Measurements from ENCODE around the gene ZCCHC24. TPM values are rescaled to one million over a fixed set of nuclear protein-coding genes. Genes with fewer than 3 reads are reported as not detected.

The ZCCHC24 gene
- total RNA-seq, 2 experiments from 2014 or later, result 0.53 to 0.75 TPM

DNA sequence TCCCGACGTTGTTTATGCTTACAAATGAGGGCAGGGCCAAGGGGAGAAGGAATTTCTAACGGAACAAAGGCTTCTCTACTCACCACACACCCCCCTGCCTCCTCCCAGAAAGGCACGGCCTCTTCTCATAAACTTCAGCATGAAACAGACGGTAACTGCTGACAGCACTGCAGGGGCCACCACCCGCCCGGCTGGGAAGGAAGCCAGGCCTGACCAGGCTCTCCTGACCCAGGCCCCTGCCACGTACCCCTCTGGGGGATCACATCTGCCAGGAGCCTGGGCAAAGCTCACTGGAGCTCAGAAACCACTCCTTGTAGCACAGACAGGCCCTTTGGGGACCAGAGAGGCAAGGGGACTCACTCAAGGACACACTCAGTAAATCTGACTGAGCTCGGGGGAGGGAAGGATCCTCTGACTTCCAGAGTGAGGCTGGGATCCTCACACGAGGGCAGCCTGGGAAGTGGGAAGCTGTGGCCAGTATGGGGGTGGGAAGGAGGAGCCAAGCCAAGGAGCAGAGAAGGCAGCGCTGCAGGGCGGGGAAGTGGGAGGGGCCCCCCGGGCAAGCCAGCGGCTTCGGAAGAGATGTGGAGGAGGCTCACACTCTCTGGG lies 46.1 kb downstream of the ZCCHC24 start:
- Mint-ChIP-seq H3K27ac (no peak overlapping the region), H3K27me3 (no peaks in the 10 kb centered on the region), H3K4me1 (peaks cover 4% of the 10 kb centered on the region), H3K36me3 (ENCODE audit: low read depth) (no peaks in the 10 kb centered on the region), H3K9me3 (ENCODE audit: low read depth) (no peaks in the 10 kb centered on the region), H3K4me3 (no peak overlapping the region)
- CTCF ChIA-PET, result interaction anchor here (1.3 to 1.6 kb wide), 2 partner anchors 13 to 82 kb away, joined by 5 to 6 read pairs; no protein-coding TSS in a partner anchor
- ATAC-seq (no peak), DNase-seq (no peak)
- POLR2A ChIA-PET, result no interaction called here
- intact Hi-C loops (cut with DNase I, micrococcal nuclease), result no loop called here

DNA sequence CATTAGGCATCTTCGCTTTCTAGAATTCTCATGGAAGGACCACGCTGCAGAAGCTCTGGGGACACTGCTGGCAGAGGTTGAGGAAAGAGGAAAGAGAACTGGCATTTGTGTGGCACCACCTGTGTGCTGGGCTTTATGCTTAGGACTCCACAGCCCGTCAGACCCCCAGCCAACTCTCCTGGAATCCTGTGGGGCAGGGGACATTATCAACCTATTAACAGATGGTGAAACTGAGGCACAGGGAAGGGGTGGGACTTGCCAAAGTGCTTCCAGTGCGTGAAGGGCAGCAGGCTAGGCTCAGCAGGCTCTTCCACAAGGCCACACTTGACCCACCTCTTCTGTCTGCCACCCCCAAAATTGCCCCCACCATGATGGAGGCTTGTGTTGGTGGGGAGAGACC lies 46.8 kb downstream of the ZCCHC24 start:
- H3K4me3 Mint-ChIP-seq, result no peak overlapping the region
- peaks cover 4% of the 10 kb centered on the region for H3K4me1 Mint-ChIP-seq
- no peaks in the 10 kb centered on the region for H3K36me3 Mint-ChIP-seq (ENCODE audit: low read depth)
- DNase-seq, result no peak
- intact Hi-C loops (cut with DNase I, micrococcal nuclease), result no loop called here
- no peak for ATAC-seq
- POLR2A ChIA-PET, result no interaction called here
- H3K9me3 Mint-ChIP-seq (ENCODE audit: low read depth), result no peaks in the 10 kb centered on the region
- no peaks in the 10 kb centered on the region for H3K27me3 Mint-ChIP-seq
- no peak overlapping the region for H3K27ac Mint-ChIP-seq
- CTCF ChIA-PET, result interaction anchor here (1.0 to 1.3 kb wide), 2 partner anchors 14 to 24 kb away, joined by 4 to 5 read pairs; no protein-coding TSS in a partner anchor

DNA sequence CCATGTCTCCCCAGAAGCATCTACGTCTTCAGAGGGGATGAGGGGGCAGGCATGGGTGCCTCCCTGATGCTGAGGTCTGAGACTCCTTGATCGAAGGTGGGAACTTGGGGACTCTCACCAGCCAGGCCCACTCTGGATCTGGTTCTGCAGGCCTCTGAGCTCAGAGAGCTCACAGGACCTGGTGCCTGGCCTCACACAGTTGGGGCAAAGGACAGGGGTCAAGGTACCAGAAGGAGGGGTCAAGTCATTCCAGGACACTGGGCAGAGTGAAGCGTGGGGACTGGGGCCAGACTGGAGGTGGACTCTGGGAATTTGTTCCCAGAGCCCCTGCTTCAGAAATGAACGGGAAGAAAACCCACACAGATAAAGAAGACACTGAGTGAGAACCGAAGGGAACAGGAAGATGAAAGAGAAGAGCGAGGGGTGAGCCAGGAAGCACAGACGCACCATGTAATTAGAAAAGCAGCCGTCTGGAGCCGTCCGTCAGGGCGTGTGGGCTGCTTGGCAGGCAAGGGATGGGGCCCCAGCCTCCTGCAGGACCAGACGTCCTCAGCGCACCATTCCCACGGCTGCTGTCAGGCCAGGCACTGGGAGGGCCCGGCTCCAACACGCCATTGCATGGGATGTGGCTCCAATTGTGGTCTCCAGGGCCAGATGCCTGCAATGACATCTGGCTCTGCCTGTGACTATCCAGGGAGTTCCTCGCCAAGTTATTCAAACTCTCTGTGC lies 47.7 kb downstream of the ZCCHC24 start:
- intact Hi-C loops (cut with DNase I, micrococcal nuclease), result no loop called here
- ATAC-seq (no peak), DNase-seq (no peak)
- Mint-ChIP-seq H3K36me3 (ENCODE audit: low read depth) (no peaks in the 10 kb centered on the region), H3K4me3 (no peak overlapping the region), H3K27ac (no peak overlapping the region), H3K27me3 (no peaks in the 10 kb centered on the region), H3K4me1 (peaks cover 4% of the 10 kb centered on the region), H3K9me3 (ENCODE audit: low read depth) (no peaks in the 10 kb centered on the region)
- POLR2A ChIA-PET, result no interaction called here
- CTCF ChIA-PET, result interaction anchor here (1.0 kb wide), 2 partner anchors 10 to 23 kb away, joined by 3 to 4 read pairs; no protein-coding TSS in a partner anchor

DNA sequence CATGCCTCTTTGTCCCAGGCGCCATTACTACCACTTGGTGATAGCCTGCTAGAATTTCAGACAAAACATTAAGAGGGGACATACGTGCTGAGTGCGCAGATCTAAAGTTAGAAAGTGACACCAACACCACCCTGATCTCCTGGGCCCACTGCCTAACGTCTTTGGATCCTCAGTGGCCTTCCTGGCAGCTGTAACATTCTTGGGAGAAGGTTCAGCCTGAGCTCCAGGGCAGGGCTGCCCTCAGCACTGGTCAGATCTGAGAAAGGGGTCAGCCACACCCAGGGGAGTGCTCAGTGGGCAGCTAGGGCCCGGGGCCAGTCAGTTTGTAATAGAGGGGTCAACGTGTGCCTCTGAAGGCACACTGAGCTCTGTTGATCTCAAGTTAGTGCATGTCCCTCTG lies 48.4 kb downstream of the ZCCHC24 start:
- Mint-ChIP-seq H3K4me1 (peaks cover 4% of the 10 kb centered on the region), H3K27me3 (no peaks in the 10 kb centered on the region), H3K9me3 (ENCODE audit: low read depth) (no peaks in the 10 kb centered on the region), H3K36me3 (ENCODE audit: low read depth) (no peaks in the 10 kb centered on the region), H3K4me3 (no peak overlapping the region), H3K27ac (no peak overlapping the region)
- POLR2A ChIA-PET, result no interaction called here
- DNase-seq (no peak), ATAC-seq (no peak)
- CTCF ChIA-PET, result interaction anchor here (0.5 to 1.1 kb wide), 5 partner anchors 10 to 209 kb away, joined by 3 to 4 read pairs (median 3); no protein-coding TSS in a partner anchor
- intact Hi-C loops (cut with DNase I, micrococcal nuclease), result no loop called here

DNA sequence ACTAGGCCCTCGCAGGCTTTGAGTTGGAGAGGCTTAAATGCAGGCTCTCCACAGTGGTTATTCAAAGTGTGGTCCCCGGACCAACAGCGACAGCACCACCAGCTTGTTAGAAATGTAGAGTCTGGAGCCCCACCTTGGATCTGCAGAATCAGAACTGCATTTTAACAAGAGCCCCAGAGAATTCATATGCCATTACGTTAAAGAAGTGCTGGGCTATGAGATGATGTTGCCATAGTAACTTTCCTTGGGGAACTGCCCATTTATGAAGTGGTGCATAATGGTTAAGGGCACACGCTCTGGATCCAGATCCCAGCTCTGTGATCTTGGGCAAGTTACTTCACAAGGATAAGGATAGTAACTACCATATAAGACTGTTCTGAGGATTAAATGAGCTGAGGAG lies 48.9 kb downstream of the ZCCHC24 start:
- intact Hi-C loops (cut with DNase I, micrococcal nuclease), result no loop called here
- H3K27me3 Mint-ChIP-seq, result no peaks in the 10 kb centered on the region
- ChIA-PET CTCF (interaction anchor here (0.5 to 1.1 kb wide), 5 partner anchors 9 to 209 kb away, joined by 3 to 4 read pairs (median 3); no protein-coding TSS in a partner anchor), POLR2A (no interaction called here)
- ATAC-seq, result no peak
- H3K27ac Mint-ChIP-seq, result no peak overlapping the region
- no peak for DNase-seq
- H3K9me3 Mint-ChIP-seq (ENCODE audit: low read depth), result no peaks in the 10 kb centered on the region
- H3K4me3 Mint-ChIP-seq, result no peak overlapping the region
- no peaks in the 10 kb centered on the region for H3K36me3 Mint-ChIP-seq (ENCODE audit: low read depth)
- H3K4me1 Mint-ChIP-seq, result peaks cover 4% of the 10 kb centered on the region

DNA sequence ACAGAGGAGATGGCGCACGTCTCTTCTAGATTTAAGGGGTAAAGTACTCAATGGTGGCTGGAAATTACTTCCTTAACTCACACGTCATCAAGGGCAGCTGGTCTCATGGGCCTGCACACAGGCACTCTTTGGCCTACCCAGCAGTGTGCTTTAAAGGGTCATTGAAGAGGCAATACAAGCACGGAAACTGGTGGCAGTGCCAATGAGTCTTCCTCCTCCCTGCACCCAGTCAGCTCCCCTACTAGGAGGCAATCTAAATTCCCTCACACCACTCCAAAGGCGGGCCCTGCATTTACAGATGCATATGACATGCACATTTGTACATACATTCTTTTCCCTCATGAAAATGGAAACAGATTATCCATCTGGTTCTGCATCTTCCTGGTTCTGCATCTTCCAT lies 50.8 kb downstream of the ZCCHC24 start:
- Mint-ChIP-seq H3K27me3 (no peaks in the 10 kb centered on the region), H3K4me3 (no peak overlapping the region), H3K36me3 (ENCODE audit: low read depth) (no peaks in the 10 kb centered on the region), H3K9me3 (ENCODE audit: low read depth) (no peaks in the 10 kb centered on the region), H3K27ac (no peak overlapping the region), H3K4me1 (peaks cover 3% of the 10 kb centered on the region)
- ATAC-seq, result no peak
- no peak for DNase-seq
- CTCF ChIA-PET, result interaction anchor here (0.6 to 2.1 kb wide), 2 partner anchors 20 to 750 kb away, joined by 3 to 5 read pairs; no protein-coding TSS in a partner anchor
- POLR2A ChIA-PET, result no interaction called here
- intact Hi-C loops (cut with DNase I, micrococcal nuclease), result no loop called here

DNA sequence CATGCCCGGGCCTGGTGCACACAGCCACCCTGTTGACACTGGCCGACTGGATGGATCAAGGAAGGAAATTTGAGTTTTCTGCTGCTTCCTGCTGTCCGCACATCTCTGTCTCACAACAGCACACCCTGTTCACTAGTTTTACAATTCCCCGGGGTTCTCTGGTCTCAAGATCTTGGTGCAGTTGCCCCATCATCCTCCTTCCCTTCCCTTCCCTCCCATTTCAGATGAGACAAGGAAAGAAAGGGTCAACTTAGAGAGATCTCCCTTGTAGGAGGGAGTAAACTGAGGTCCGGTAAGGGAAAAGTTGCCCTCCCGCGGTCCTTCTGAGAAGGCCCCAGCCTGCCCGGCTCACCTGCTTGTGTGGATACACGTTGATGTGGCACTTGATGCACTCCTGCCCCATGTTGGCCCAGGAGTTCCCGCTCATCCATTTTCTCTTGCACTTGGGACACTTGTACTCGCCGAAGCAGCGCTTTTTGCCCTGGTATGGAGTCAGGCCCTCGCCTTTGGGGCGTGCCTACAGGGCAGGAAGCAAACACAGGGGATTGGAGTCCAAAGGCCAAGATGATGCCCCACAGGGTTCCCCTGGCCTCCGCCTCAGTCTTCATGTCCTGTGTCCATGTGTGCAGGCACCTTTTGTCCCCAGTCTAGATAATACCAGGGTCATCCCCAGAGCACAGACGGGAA lies 51.4 kb downstream of the ZCCHC24 start:
- ATAC-seq (no peak), DNase-seq (no peak)
- CTCF ChIA-PET, result interaction anchor here (0.5 to 2.1 kb wide), 2 partner anchors 19 to 64 kb away, joined by 3 to 5 read pairs; no protein-coding TSS in a partner anchor
- Mint-ChIP-seq H3K36me3 (ENCODE audit: low read depth) (no peaks in the 10 kb centered on the region), H3K4me3 (no peak overlapping the region), H3K27me3 (no peaks in the 10 kb centered on the region), H3K9me3 (ENCODE audit: low read depth) (no peaks in the 10 kb centered on the region), H3K4me1 (no peaks in the 10 kb centered on the region), H3K27ac (no peak overlapping the region)
- POLR2A ChIA-PET, result no interaction called here
- intact Hi-C loops (cut with DNase I, micrococcal nuclease), result no loop called here

DNA sequence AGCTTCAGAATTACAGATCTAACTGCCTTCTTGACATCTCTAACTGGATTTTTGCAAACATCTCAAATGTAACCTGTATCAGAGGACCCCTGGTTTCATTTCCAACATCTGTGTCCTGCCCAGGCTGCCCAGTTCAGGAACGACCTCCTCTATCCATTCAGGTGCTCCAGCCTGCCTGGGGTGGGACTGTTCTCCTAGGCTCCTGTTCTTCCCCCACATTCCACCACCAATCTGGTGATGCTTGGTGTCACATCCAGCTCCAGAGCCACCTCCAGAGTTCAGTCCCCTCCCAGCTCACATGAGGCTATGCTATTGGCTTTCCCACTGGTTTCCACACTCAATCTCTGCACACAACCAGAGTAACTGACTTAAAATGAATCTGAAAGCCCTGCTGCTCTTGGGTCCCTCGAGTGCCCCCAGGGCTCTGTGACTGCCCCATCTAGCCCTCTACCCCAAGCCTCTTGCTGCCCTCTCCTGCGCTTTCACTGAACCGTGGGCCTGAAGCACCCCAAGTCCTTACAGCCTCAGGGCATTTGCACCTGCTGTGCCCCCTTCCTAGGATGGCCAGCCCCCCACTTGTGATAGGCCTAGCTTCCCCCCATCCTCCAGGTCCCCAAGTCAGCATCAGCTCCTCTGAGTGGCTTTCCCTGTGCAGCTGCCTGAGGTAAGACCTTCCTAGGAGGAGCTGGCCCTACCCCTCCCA lies 52.1 kb downstream of the ZCCHC24 start:
- H3K27me3 Mint-ChIP-seq, result no peaks in the 10 kb centered on the region
- ChIA-PET POLR2A (no interaction called here), CTCF (interaction anchor here (0.5 kb wide), 1 partner anchor 65 kb away, joined by 3 read pairs; no protein-coding TSS in a partner anchor)
- H3K36me3 Mint-ChIP-seq (ENCODE audit: low read depth), result no peaks in the 10 kb centered on the region
- no peaks in the 10 kb centered on the region for H3K4me1 Mint-ChIP-seq
- no peak overlapping the region for H3K27ac Mint-ChIP-seq
- ATAC-seq (no peak), DNase-seq (no peak)
- no peak overlapping the region for H3K4me3 Mint-ChIP-seq
- intact Hi-C loops (cut with DNase I, micrococcal nuclease), result no loop called here
- no peaks in the 10 kb centered on the region for H3K9me3 Mint-ChIP-seq (ENCODE audit: low read depth)

DNA sequence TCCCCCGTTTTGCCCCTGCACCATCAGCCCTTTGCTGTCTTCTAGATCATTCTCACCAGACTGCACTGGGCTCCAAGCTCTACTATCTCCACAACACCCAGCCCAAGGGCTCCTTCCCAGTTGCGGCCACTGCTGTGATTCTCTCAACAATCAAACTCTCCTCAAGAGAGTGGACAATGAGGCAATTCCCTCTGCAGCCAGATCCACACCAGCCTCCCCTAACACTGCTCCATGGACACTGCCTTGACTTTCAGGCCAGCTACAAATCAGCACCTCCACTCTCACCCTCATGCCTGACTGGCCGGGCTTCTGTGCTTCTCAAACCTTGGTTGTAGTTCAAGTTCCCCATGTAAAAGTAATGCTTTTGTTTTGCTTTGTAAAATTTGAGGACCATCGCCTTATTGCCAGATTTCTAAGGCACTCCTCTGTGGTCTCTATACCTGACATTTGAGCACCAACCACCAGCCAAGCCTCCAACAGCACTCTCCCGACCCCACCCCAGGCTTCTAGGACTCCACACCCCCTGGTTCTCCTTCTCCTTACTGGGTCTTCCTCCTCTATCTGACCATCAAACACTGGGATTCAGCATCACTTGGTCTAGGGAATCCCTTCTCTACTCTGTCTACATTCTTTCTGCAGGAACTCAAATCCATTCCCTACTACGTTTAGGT lies 52.8 kb downstream of the ZCCHC24 start:
- DNase-seq, result no peak
- no peak overlapping the region for H3K27ac Mint-ChIP-seq
- POLR2A ChIA-PET, result no interaction called here
- intact Hi-C loops (cut with DNase I, micrococcal nuclease), result no loop called here
- H3K4me1 Mint-ChIP-seq, result no peaks in the 10 kb centered on the region
- H3K27me3 Mint-ChIP-seq, result no peaks in the 10 kb centered on the region
- CTCF ChIA-PET, result interaction anchor here (5.1 kb wide), 1 partner anchor 19 kb away, joined by 23 read pairs; no protein-coding TSS in a partner anchor
- no peaks in the 10 kb centered on the region for H3K36me3 Mint-ChIP-seq (ENCODE audit: low read depth)
- ATAC-seq, result no peak
- no peak overlapping the region for H3K4me3 Mint-ChIP-seq
- H3K9me3 Mint-ChIP-seq (ENCODE audit: low read depth), result no peaks in the 10 kb centered on the region

DNA sequence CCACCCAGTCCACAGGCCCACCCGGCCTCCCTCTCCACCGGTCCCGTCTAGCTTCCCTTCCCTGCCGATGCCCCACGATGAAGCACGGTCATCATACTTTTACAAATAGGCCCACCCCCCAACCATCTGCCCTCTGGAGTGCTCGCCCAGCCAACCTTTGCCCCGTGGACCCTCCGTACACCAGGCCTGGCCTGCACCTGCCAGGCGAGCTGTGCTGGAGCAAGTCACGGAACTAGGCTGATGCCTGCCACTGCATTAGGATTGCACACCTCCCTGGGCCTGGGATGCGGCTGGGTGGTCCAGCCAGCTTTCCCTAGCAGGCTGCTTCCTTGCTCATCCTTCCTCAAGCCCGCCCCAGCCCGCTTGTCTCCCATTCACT lies 53.4 kb downstream of the ZCCHC24 start:
- DNase-seq (no peak), ATAC-seq (no peak)
- Mint-ChIP-seq H3K4me1 (no peaks in the 10 kb centered on the region), H3K27ac (no peak overlapping the region), H3K36me3 (ENCODE audit: low read depth) (no peaks in the 10 kb centered on the region), H3K4me3 (no peak overlapping the region), H3K9me3 (ENCODE audit: low read depth) (no peaks in the 10 kb centered on the region), H3K27me3 (no peaks in the 10 kb centered on the region)
- intact Hi-C loops (cut with DNase I, micrococcal nuclease), result no loop called here
- ChIA-PET POLR2A (no interaction called here), CTCF (interaction anchor here (5.1 kb wide), 1 partner anchor 18 kb away, joined by 23 read pairs; no protein-coding TSS in a partner anchor)
